SJSA1 (cell line): ENCODE results near the gene POLRMT. TPM values are rescaled to one million over a fixed set of nuclear protein-coding genes. Genes with fewer than 3 reads are reported as not detected.
"Not testable (repeated sequence)": the region's sequence is repeated elsewhere in the genome, so short reads cannot be mapped to it uniquely, and the experiment has no call there.

ENCODE experiments used
- DNase-seq, 2 experiments: peaks; one replicate each; pipeline ENCODE4 v3.0.0-alpha.2; 2015 to 2020; ENCODE audit warnings: low spot score in 2 of 2, low read depth in 1 of 2
- H3K27ac ChIP-seq: fragments of 250-450 bp; sonication (Bioruptor Pico); 2 replicates; pipeline ENCODE4 v1.5.1; 2020; ENCODE audit warnings: mild to moderate bottlenecking, moderate library complexity
- H3K27me3 ChIP-seq: fragments of 250-450 bp; sonication (Bioruptor Pico); replicated peaks from 2 replicates; pipeline ENCODE4 v1.5.1; 2020; ENCODE audit warnings: mild to moderate bottlenecking, moderate library complexity
- H3K36me3 ChIP-seq: fragments of 250-450 bp; sonication (Bioruptor Pico); 2 replicates; pipeline ENCODE4 v1.5.1; 2020; ENCODE audit warnings: mild to moderate bottlenecking
- H3K4me1 ChIP-seq: fragments of 250-450 bp; sonication (Bioruptor Pico); replicated peaks from 2 replicates; pipeline ENCODE4 v1.6.1; 2021; ENCODE audit warnings: mild to moderate bottlenecking
- H3K4me3 ChIP-seq: fragments of 250-450 bp; sonication (Bioruptor Pico); 2 replicates; pipeline ENCODE4 v1.5.1; 2020; ENCODE audit warnings: mild to moderate bottlenecking
- H3K9me3 ChIP-seq: fragments of 250-450 bp; sonication (Bioruptor Pico); replicated peaks from 2 replicates; pipeline ENCODE4 v1.5.1; 2020; ENCODE audit warnings: mild to moderate bottlenecking
- total RNA-seq: library from RNA; depleted of rRNA; stranded (reverse); fragments of >200 nt; shearing (Covaris generic); gene quantifications from 2 replicates; pipeline ENCODE4 v1.2.3, GENCODE V29; 2014

Gene POLRMT
- total RNA-seq, 1 experiment from 2014 or later, result 44.2 TPM

DNA sequence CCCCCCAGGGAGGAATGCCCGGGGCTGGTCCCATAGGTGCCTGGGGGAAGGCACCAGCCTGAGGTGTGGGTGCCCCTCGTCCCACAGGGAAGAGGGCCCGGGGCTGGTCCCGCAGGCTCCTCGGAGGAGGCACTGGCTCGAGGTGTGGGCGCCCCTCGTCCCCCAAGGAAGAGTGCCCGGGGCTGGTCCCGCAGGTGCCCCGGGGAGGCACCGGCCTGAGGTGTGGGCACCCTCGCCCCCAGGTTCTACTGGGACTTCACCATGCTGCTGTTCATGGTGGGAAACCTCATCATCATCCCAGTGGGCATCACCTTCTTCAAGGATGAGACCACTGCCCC, 30.1 kb downstream of the POLRMT start:
- H3K9me3 ChIP-seq, H3K27ac ChIP-seq, H3K4me1 ChIP-seq, H3K36me3 ChIP-seq, DNase-seq, H3K27me3 ChIP-seq, H3K4me3 ChIP-seq: not testable (repeated sequence)

DNA sequence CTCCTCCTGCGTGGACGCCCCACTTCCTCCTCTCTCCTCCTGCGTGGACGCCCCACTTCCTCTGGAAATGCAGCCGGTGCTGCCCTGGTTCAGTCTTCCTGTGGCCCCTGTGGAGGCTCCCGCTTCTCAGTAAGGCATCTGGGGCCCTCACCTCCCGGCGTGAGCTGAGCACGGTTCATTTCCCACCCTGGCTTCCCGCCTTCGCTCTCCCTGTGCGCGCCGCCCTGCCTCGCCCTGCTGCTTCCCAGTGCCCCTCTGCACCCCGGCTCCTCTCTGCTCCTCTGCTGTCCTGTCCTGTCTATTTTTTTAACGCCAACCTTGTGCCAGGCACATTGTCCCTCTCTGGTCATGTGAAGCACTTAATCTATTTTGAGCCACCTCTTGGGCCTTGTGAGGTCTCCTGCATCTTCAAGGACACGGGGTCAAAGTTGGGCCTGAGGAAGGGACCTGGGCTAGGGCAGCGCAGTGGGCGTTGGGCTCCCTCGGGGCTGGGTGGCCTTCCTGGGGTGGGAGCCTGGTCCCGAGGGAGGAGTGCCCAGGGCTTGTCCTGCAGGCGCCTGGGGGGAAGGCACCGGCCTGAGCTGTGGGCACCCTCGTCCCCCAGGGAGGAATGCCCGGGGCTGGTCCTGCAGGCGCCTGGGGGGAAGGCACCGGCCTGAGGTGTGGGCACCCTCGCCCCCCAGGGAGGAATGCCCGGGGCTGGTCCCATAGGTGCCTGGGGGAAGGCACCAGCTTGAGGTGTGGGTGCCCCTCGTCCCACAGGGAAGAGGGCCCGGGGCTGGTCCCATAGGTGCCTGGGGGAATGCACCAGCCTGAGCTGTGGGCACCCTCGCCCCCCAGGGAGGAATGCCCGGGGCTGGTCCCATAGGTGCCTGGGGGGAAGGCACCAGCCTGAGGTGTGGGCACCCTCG, 30.7 kb downstream of the POLRMT start:
- H3K4me3 ChIP-seq, result no peak overlapping the region
- no peaks in the 10 kb centered on the region for H3K9me3 ChIP-seq
- DNase-seq, result no peak
- no peak overlapping the region for H3K27ac ChIP-seq
- no peaks in the 10 kb centered on the region for H3K27me3 ChIP-seq
- H3K36me3 ChIP-seq, result no peaks in the 10 kb centered on the region
- no peaks in the 10 kb centered on the region for H3K4me1 ChIP-seq

DNA sequence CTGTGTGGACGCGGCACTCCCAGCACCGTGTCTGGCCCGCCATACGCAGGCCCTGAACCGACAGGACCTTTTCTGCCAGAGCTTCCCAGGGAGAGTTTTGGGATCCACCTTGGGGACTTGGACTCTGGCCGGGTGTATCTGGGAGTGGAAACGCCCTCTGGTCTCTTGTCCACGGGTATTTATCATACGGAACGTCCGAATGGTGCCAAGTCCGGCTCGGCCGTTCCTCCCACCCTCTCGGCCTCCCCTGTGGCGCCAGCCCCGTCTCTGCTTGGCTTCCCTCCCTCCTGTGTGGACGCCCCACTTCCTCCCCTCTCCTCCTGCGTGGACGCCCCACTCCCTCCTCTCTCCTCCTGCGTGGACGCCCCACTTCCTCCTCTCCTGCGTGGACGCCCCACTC, 31.5 kb downstream of the POLRMT start:
- Histone ChIP-seq H3K27ac (no peak overlapping the region), H3K36me3 (no peaks in the 10 kb centered on the region), H3K27me3 (no peaks in the 10 kb centered on the region), H3K4me3 (no peak overlapping the region), H3K4me1 (no peaks in the 10 kb centered on the region), H3K9me3 (no peaks in the 10 kb centered on the region)
- DNase-seq, result no peak

DNA sequence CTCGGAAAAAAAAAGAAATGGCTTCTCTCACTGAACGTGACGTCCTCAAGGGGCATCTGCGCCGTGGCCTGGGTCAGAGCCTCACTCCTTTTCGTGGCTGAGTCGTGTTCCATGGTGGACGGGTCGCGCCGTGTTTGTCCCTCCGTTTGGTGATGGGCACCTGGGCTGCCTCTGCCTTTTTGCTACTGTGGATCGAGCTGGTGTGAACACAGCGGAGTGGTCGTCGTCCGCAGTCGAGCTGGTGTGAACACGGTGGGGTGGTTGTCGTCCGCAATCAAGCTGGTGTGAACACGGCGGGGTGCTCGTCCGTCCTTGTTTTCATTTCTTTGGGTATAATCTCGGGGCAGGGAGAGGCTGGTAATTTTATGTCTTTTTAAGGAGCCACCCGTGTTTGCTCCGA, 32.0 kb downstream of the POLRMT start:
- H3K9me3 ChIP-seq, result no peaks in the 10 kb centered on the region
- H3K27ac ChIP-seq, result no peak overlapping the region
- H3K4me3 ChIP-seq, result no peak overlapping the region
- DNase-seq, result no peak
- no peaks in the 10 kb centered on the region for H3K36me3 ChIP-seq
- H3K4me1 ChIP-seq, result no peaks in the 10 kb centered on the region
- no peaks in the 10 kb centered on the region for H3K27me3 ChIP-seq

DNA sequence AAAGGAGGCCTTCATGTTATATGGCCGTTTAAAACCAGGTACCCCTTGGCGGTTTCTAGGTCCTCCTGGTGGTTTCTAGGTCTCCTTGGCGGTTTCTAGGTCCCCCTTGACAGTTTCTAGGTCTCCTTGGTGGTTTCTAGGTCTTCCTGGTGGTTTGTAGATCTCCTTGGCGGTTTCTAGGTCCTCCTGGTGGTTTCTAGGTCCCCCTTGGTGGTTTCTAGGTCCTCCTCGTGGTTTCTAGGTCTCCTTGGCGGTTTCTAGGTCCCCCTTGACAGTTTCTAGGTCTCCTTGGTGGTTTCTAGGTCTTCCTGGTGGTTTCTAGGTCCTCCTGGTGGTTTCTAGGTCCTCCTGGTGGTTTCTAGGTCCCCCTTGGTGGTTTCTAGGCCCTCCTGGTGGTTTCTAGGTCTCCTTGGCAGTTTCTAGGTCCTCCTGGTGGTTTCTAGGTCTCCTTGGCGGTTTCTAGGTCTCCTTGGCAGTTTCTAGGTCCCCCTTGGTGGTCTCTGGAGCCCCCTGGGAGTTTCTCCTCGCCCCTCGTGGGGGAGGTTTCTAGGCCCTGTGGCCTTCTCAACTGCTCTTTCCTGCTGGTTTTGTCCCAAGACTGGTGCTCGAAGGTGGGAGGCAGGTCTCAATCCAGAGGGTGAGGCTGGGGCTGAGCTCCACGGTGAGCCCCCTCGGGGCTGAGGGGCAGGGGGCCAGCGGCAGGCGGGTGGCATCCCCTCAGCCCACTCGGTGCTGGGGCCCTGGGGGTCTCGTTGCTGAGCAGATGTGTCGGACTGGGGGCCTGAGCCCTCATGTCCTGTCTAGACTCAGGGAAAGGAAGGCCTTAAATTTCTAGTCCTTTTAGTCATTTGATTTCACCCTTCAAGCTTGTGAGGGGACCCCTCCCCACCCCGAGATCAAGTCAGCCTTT, 35.7 kb downstream of the POLRMT start:
- Histone ChIP-seq H3K9me3 (no peaks in the 10 kb centered on the region), H3K4me3 (no peak overlapping the region), H3K4me1 (no peaks in the 10 kb centered on the region), H3K36me3 (no peaks in the 10 kb centered on the region), H3K27me3 (no peaks in the 10 kb centered on the region), H3K27ac (no peak overlapping the region)
- no peak for DNase-seq

DNA sequence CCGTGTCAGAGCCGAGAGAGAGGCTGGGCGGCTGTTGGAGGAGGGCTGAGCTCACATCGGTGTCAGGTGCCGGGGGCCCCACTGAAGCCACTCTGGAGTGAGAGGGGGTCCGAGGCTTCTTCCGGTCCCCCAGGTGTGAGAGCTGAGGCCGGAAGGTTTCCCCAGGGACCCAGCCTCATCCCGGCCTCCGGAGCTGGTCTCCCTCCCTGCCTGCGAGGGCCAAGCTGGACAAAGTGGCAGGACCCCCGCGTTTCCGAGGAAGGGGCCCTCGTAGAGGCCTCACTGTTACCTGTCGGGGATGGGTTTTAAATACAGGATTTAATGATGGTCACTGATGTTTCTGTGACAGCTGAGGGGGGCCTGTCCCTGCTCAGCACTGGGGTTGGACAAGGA, 37.1 kb downstream of the POLRMT start:
- Histone ChIP-seq H3K27ac (no peak overlapping the region), H3K27me3 (peaks cover 6% of the 10 kb centered on the region), H3K4me3 (no peak overlapping the region), H3K36me3 (no peaks in the 10 kb centered on the region), H3K4me1 (peaks cover under 1% of the 10 kb centered on the region; the same call in 1 of the 2 replicates), H3K9me3 (0 out of 2 replicates have a peak, but pooled peaks cover under 1% of the 10 kb centered on the region)
- DNase-seq, result no peak

DNA sequence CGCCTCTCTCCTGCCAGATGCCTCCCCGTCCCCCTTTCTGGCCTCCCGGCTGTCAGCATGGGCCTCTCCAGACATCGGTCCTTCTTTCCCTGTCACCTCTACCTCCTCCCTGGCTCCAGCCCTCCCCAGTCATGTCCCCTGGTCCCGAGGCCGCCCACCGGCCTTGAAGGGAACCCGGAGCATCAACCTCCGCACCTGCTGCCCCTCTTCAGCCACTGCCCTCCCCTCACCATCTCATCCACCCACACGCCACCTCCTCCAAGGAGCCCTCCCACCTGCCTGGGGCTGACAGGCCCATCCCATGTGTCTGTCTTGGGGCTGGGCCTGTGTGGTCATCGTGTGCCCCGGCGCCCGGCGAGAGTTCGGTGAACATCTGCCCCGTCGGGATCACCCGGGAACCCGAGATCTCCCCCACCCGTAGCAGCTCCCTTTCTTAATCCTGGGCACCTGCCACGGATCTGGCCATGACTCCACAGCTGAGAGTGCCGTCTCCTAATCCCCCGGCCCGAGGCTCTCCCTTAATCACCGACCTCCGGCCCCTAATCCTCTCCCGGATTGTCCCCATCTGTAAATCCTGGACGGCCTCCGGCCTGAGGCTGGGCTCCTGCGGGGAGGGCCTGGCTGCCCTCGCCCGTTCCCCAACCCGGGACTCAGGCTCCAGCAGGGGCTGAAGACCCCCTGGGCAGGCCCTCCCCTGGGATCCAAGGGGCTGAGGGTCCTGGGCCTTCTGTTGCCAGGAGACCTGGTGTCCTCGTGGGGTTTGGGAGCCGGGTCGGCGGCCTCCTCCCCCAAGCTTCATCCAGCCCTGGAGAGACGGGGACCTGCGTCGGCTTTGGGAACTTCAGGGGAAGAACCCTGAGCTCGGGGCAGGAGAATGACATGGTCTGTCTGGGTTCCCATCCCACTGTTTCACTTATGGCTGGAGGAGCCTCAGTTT, 37.7 kb downstream of the POLRMT start:
- H3K4me3 ChIP-seq, result no peak overlapping the region
- DNase-seq, result no peak
- peaks cover 7% of the 10 kb centered on the region for H3K4me1 ChIP-seq

DNA sequence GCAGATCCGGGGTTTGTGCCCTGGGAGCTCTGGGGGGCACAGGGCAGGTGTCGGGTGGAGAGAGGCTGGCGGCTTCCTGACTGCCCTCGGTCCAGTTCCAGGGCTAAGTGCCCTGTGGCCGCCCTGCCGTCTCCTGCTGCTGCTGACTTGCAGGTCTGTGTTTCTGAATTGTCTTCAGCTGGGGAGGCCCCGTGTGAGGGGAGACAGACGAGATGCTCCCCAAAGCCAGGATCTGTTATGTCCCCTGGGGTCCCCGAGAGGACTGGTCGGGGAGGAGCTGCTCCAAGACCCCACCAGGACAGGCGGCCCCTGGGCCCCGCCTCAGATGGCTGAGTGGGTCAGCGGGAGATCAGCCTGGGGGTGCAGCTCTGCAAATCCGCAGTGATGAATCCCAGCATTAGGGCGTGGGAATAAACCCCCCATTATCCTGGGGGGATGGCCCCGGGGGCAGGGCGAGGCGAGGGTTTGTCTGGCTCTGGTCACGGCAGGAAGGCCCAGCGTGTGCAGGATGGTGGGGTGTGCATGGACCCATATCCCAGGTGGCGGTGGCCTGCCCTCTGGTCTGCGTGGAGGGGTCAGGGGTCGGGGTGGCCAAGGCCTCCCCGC, 39.0 kb downstream of the POLRMT start:
- Histone ChIP-seq H3K4me3 (no peak overlapping the region), H3K9me3 (peaks cover 3% of the 10 kb centered on the region; the same call in 1 of the 2 replicates), H3K27ac (no peak overlapping the region), H3K4me1 (peaks cover 13% of the 10 kb centered on the region), H3K27me3 (peaks cover 17% of the 10 kb centered on the region), H3K36me3 (no peaks in the 10 kb centered on the region)
- no peak for DNase-seq

More for the DNA sequence above, 37.7 kb downstream of the POLRMT start:
- peaks cover 3% of the 10 kb centered on the region; the same call in 1 of the 2 replicates for H3K9me3 ChIP-seq
- peaks cover 12% of the 10 kb centered on the region for H3K27me3 ChIP-seq
- H3K36me3 ChIP-seq, result no peaks in the 10 kb centered on the region
- H3K27ac ChIP-seq, result no peak overlapping the region

DNA sequence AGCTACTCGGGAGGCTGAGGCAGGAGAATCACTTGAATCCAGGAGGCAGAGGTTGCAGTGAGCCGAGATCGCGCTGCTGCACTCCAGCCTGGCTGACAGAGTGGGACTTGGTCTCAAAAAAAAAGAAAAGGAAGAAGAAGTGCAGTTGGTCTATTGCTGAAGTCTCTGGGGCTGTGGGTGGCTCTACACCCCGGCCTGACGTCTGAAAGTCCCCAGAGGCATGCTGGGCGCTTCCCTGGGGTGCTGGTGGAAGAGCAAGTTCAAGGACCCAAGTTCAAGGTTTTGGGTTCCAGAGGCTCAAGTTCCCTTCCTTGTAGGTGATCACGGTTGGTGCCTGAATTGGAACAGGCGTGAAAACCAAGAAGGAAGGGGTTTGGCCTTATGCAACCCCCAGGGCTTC, 39.8 kb downstream of the POLRMT start:
- Histone ChIP-seq H3K36me3 (no peaks in the 10 kb centered on the region), H3K4me1 (peaks cover 22% of the 10 kb centered on the region), H3K27me3 (peaks cover 21% of the 10 kb centered on the region), H3K9me3 (peaks cover 3% of the 10 kb centered on the region; the same call in 1 of the 2 replicates), H3K27ac (no peak overlapping the region), H3K4me3 (no peak overlapping the region)
- no peak for DNase-seq

DNA sequence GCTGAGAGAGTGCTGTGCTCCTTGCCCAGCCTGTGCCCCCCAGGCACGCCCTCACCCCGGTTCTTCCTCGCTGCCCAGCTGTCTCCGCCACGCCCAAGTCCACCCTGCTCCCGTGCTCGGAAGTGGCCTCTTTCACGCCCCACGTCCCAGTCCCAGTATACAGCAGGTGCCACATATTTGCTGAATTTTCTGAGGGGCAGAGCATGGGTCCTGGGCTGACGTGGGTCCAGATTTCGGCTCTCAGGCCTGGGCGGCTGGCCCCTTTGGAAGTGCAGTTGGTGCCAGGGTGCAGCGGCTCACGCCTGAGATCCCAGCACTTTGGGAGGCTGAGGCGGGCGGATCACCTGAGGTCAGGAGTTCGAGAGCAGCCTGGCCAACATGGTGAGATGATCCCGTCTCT, 40.3 kb downstream of the POLRMT start:
- Histone ChIP-seq H3K4me3 (no peak overlapping the region), H3K4me1 (peaks cover 26% of the 10 kb centered on the region), H3K27me3 (peaks cover 21% of the 10 kb centered on the region), H3K27ac (no peak overlapping the region), H3K36me3 (no peaks in the 10 kb centered on the region), H3K9me3 (peaks cover 3% of the 10 kb centered on the region; the same call in 1 of the 2 replicates)
- DNase-seq, result no peak

DNA sequence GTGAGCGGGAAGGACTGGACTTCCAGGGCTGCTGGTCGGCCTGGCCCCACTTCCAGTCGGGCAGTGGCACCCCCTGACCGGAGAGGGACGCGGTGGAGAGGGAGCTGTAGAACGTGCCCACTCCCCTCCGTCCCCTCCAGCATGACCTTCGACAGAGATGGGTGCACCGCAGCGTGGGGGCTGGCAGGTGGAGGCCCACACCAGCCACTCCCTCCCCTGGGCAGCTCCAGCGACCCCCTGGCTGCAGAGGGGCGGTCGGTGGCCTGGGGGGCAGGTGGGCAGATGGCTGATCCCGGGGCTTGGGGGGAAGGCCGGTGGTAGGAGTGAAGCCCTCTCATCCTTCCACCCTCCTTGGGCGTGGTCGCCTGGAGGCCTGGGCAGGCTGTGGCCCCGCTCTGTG, 41.2 kb downstream of the POLRMT start:
- Histone ChIP-seq H3K36me3 (no peaks in the 10 kb centered on the region), H3K27me3 (peaks cover 21% of the 10 kb centered on the region), H3K27ac (no peak overlapping the region), H3K4me1 (peaks cover 36% of the 10 kb centered on the region), H3K4me3 (no peak overlapping the region), H3K9me3 (peaks cover 3% of the 10 kb centered on the region; the same call in 1 of the 2 replicates)
- DNase-seq, result no peak

DNA sequence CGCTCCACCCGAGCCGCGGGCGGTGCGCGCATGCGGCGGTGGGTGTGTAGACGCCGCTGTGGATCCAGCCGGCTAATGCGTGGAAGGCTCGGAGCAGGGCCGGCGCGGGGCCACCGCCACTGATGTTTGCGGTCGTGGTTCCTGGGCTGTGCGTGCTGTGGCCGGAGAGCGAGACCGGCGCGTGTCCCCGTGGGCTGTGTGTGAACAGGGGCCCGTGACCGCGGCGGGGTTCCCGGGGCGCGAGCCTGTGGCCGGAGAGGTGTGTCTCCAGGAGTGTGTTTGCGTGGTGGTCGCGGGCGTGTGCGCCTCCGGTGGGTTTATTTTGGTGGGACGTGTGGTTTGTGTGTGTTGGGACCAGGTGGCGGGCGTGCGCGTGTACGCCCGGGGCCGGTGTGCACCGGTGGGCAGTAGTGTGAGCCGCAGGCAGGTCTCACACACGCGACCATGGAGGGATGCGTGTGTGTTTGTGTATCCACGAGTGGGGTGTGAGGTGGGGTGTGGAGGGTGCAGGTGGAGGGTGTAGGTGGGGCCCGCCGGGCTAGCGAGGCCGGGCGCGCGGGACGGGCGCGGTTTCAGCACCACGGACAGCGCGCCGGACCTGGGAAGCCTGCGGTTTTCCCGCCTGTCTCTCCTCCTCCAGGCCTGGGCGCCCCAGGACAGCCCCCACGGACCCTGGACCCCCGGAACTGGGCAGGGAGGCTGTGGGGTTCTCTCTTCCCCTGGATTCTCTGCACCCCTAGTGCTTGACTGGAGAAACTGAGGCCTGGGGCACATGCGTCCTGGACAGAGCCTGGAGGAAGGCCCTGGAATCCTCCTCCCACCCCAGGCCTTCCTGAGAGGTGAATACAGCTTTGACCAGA, 42.0 kb downstream of the POLRMT start:
- no peak for DNase-seq
- Histone ChIP-seq H3K4me1 (peaks cover 42% of the 10 kb centered on the region), H3K9me3 (peaks cover 3% of the 10 kb centered on the region; the same call in 1 of the 2 replicates), H3K27ac (no peak overlapping the region), H3K27me3 (peaks cover 21% of the 10 kb centered on the region), H3K4me3 (peak overlapping the region; percentile 33; the same call in 1 of the 2 replicates), H3K36me3 (no peaks in the 10 kb centered on the region)
